Measurements from ENCODE around the gene NIN.

- no peak for TF ChIP-seq ARNTL (CRISPR knock-in tag; IDR thresholded peaks at IDR 0.05; ENCODE audit: borderline replicate concordance, low read depth)
- no peak for TF ChIP-seq ZNF565 (CRISPR knock-in tag; conservative IDR thresholded peaks at IDR 0.05; ENCODE audit: low read depth)
- TF ChIP-seq PATZ1 (CRISPR knock-in tag; IDR thresholded peaks at IDR 0.05; ENCODE audit: borderline replicate concordance): no peak
These were observed 104.4 kb downstream of the NIN start for GRCh38 chr14:50726372-50727107.

Measured in SK-N-SH treated with all-trans-retinoic acid at 6 μM for 48 hours (cell line).